Measurements from ENCODE around the gene EP400. TPM values are rescaled to one million over a fixed set of nuclear protein-coding genes. Genes with fewer than 3 reads are reported as not detected.

Gene EP400
- total and polyA plus RNA-seq, 2 of the 4 experiments (the other 2 are of a cell fraction), result 4.3 to 11.4 TPM

GRCh38 chr12:131911028-131911650 lies 38.6 kb upstream of the EP400 start:
- H3K18ac ChIP-seq (ENCODE audit: low read depth, low read length), result no peak overlapping the region
- no peak overlapping the region for H2BK20ac ChIP-seq (ENCODE audit: low read depth, low read length)
- H3K9me3 ChIP-seq (ENCODE audit: control insufficient read depth, insufficient read depth, low read length), result no peaks in the 10 kb centered on the region
- 0 out of 4 replicates have a peak, but pooled peaks cover 0 to 20% of the 10 kb centered on the region in 2 experiments for H3K79me1 ChIP-seq (ENCODE audit: low read depth in 1 of 2, low read length in 2 of 2)
- H3K4me1 ChIP-seq (ENCODE audit: control insufficient read depth, insufficient read depth, low read length), result peaks cover 9% of the 10 kb centered on the region
- intact Hi-C loops (cut with micrococcal nuclease) (no loop called here), dilution Hi-C loops (cut with HindIII; ENCODE audit: low sequenced_read_pairs, unreplicated experiment) (no loop called here), in situ Hi-C loops (cut with MboI; ENCODE audit: low sequenced_read_pairs) (no loop called here)
- no peak overlapping the region for H2AFZ ChIP-seq (replicated peaks; ENCODE audit: low read length, poor library complexity)
- H3K27me3 ChIP-seq (ENCODE audit: control insufficient read depth, insufficient read depth, low read length), result no peaks in the 10 kb centered on the region
- no peak overlapping the region for H2BK5ac ChIP-seq (ENCODE audit: low read depth, low read length, poor library complexity, severe bottlenecking)
- H3K4me2 ChIP-seq (ENCODE audit: low read depth, low read length), result no peak overlapping the region
- TF ChIP-seq FOS (IDR thresholded peaks at IDR 0.05; ENCODE audit: low read depth, low read length) (no peak), BHLHE40 (IDR thresholded peaks at IDR 0.05; ENCODE audit: low read depth, low read length) (no peak), NFE2L2 (IDR thresholded peaks at IDR 0.05; ENCODE audit: low read depth, low read length) (no peak), POLR2A (IDR thresholded peaks at IDR 0.05; ENCODE audit: low read depth, low read length) (no peak), MAZ (IDR thresholded peaks at IDR 0.05; ENCODE audit: borderline replicate concordance, low read depth, low read length) (no peak), RFX5 (IDR thresholded peaks at IDR 0.05; ENCODE audit: low read depth, low read length) (no peak)
- no peak overlapping the region for H3K9ac ChIP-seq (ENCODE audit: low read depth, low read length)
- no peak overlapping the region for H3K23ac ChIP-seq (ENCODE audit: low read depth, low read length)
- no peak for DNase-seq
- no peaks in the 10 kb centered on the region for H3K9me1 ChIP-seq (ENCODE audit: insufficient read depth, low read length)
- no peak overlapping the region for H3K27ac ChIP-seq (ENCODE audit: insufficient read depth, low read length)
- peaks cover 14% of the 10 kb centered on the region for H4K20me1 ChIP-seq (ENCODE audit: insufficient read depth, low read length)
- H2BK15ac ChIP-seq (ENCODE audit: low read depth, low read length), result no peak overlapping the region
- no TSS peak for BruUV-seq (replicated peaks)
- ChIA-PET CTCF (no interaction called here), POLR2A (ENCODE audit: unreplicated experiment) (no interaction called here)
- no peak overlapping the region for H4K5ac ChIP-seq (ENCODE audit: low read depth, low read length)
- H3K56ac ChIP-seq (ENCODE audit: extremely low read depth, insufficient read depth, low read length), result no peak overlapping the region
- no peak overlapping the region for H3K14ac ChIP-seq (replicated peaks; ENCODE audit: low read depth, low read length)
- peak overlapping the region; percentile 55 for H2AK9ac ChIP-seq (replicated peaks; ENCODE audit: low read depth, low read length, poor library complexity)
- H3K4ac ChIP-seq (ENCODE audit: low read depth, low read length), result no peak overlapping the region
- H2BK120ac ChIP-seq (ENCODE audit: low read depth, low read length), result no peak overlapping the region
- no peak overlapping the region for H2AK5ac ChIP-seq (ENCODE audit: low read depth, low read length)
- H3K36me3 ChIP-seq (ENCODE audit: control insufficient read depth, insufficient read depth, low read length), result peaks cover 75% of the 10 kb centered on the region
- H4K91ac ChIP-seq (ENCODE audit: insufficient read depth, low read depth, low read length), result no peak overlapping the region
- no peak for ATAC-seq (ENCODE audit: low read depth)
- 93% methylated on average over 6 of the region's 17 CpGs; no CpG with 5 or more reads in 1 of the 2 experiments for WGBS, 2 experiments (ENCODE audit: extremely low coverage in 2 of 2, insufficient read length in 1 of 2)
- H4K8ac ChIP-seq (ENCODE audit: low read depth in 2 of 2, low read length in 2 of 2), result no peak overlapping the region
- no peak overlapping the region for H3K4me3 ChIP-seq (ENCODE audit: insufficient read depth, low read depth, low read length)
